GM06990 (cell line): ENCODE data around the gene CNTF.

Source experiments
- DNase-seq: peaks from one replicate; pipeline ENCODE4 v3.0.0-alpha.2; 2011; ENCODE audit not compliant: insufficient read length; ENCODE audit errors: extremely low read depth
- H3K27me3 ChIP-seq: replicated peaks from 2 replicates; pipeline ENCODE4 v1.6.0; 2011; ENCODE audit warnings: low read length; ENCODE audit not compliant: control insufficient read depth, insufficient read depth
- H3K36me3 ChIP-seq: 2 replicates; pipeline ENCODE4 v1.5.1; 2011; ENCODE audit warnings: low read length; ENCODE audit not compliant: control insufficient read depth, insufficient read depth
- H3K4me3 ChIP-seq: replicated peaks from 2 replicates; pipeline ENCODE4 v1.5.1; 2011; ENCODE audit warnings: low read depth, mild to moderate bottlenecking, control low read depth, low read length
- CTCF ChIP-seq: IDR thresholded peaks from 2 replicates; pipeline ENCODE4 v1.5.1; 2011; ENCODE audit warnings: low read length, control low read depth, mild to moderate bottlenecking, inconsistent platforms; ENCODE audit not compliant: insufficient read depth, poor library complexity, severe bottlenecking

CNTF gene

DNA sequence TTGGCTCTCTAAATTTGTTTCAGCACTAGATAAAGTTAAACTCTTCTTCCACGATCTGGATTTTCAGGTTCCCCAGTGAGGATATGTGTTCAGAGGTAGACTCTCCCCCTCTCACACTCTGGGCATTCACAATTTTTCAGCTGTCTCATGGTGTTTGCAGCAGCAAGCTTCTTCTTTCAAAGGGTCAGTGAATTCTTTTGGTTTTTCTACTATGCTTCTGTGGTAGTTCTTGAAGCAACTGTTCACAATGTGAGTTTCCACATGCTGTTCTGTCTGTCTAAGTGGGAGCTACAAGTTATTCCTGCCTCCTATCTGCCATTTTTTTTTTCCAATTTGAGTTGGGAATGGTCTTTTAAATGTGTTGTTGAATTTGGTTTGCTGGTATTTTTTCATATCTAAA lies 25.4 kb downstream of the CNTF start:
- DNase-seq = no peak
- Histone ChIP-seq H3K4me3 (no peak overlapping the region), H3K36me3 (no peaks in the 10 kb centered on the region), H3K27me3 (no peaks in the 10 kb centered on the region)
- TF ChIP-seq CTCF = no peak

- Histone ChIP-seq H3K4me3 (no peak overlapping the region), H3K36me3 (no peaks in the 10 kb centered on the region), H3K27me3 (no peaks in the 10 kb centered on the region)
- DNase-seq = no peak
- no peak for TF ChIP-seq CTCF
Measured at GRCh38 chr11:58649623-58650022, 27.2 kb downstream of the CNTF start.

DNA sequence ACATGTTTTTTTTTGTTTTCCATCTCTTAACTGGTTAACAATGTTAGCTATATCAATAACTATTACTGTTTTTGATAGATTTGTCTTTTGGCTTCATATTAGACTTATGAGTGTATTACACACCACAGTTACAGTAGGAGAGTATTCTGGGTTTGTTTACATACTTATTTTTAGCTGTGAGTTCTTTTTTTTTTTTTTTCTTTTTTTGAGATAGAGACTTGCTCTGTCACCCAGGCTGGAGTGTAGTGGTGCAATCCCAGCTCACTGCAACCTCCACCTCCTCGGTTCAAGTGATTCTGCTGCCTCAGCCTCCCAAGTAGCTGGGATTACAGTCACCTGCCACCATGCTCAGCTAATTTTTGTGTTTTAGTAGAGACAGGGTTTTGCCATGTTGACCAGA lies 28.0 kb downstream of the CNTF start:
- no peak overlapping the region for H3K4me3 ChIP-seq
- H3K27me3 ChIP-seq = no peaks in the 10 kb centered on the region
- no peak for DNase-seq
- TF ChIP-seq CTCF = no peak
- no peaks in the 10 kb centered on the region for H3K36me3 ChIP-seq

GRCh38 chr11:58652726-58653280 lies 30.3 kb downstream of the CNTF start:
- no peak for DNase-seq
- no peaks in the 10 kb centered on the region for H3K27me3 ChIP-seq
- H3K4me3 ChIP-seq = no peak overlapping the region
- no peak for TF ChIP-seq CTCF
- H3K36me3 ChIP-seq = no peaks in the 10 kb centered on the region

GRCh38 chr11:58654079-58654907 lies 31.8 kb downstream of the CNTF start:
- no peaks in the 10 kb centered on the region for H3K36me3 ChIP-seq
- TF ChIP-seq CTCF = peak; percentile 97
- H3K27me3 ChIP-seq = no peaks in the 10 kb centered on the region
- peak; percentile 51 for DNase-seq
- H3K4me3 ChIP-seq = no peak overlapping the region
